GM21786 (cell line): Measurements from ENCODE around the gene TRPC4.
"Not testable (repeated sequence)": the region's sequence is repeated elsewhere in the genome, so short reads cannot be mapped to it uniquely, and the experiment has no call there.

Experiments
- ATAC-seq: cut with Tn5 transposase; IDR thresholded peaks from one replicate; pipeline ENCODE4 v1.9.1; 2021; ENCODE audit not compliant: unreplicated experiment

Gene TRPC4

DNA sequence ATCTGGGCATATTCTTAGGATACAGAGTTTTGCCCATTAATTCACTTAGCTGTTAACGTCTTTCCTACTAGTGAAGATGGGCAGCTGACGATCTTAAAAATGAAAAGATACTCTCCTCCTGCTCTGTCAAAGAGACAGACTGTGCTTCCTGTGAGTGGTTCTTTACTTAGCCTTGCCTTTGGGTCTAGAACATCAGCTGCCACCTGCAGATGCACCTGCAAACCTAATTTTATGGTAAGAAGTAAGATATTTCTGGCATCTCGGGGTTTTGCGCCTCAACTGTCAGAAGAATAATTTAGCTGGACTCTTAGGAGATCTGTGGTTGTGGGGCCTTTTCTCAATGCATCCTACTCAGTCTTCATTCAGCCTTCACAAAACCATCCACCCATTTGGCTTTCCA is 36.2 kb downstream of the TRPC4 start:
- no peak for ATAC-seq

DNA sequence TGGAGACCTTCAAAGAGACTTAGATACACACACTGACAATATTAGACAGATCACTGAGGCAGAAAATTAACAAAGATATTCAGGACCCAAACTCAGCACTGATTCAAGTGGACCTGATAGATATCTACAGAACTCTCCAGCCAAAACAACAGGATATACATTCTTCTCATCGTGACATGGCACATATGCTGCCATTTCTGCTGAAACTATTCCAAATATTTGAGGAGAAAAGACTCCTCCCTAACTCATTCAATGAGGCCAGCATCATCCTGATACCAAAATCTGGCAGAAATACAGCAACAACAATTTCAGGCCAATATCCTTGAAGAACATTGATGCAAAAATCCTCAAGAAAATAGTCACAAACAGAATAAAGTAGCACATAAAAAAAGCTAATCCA is 53.3 kb downstream of the TRPC4 start:
- no peak for ATAC-seq

DNA sequence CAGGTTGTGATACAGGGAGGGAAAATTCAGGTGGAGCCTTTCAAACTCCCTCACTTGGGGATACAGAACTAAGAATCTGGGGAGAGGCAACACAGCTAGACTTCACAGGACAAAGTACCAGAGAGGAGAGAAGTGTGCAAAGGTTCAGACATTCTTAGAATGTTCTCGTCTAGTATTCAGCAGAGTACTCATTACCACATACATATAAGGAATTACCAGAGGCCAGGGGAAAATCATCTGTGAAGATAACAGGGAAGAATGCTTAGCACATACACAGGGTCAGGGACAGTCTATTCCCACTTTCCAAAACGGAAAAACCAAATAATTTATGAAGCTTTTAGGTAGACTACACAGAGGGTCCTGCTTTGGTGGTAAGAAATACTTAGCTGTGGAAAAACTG is 58.1 kb downstream of the TRPC4 start:
- ATAC-seq = no peak

DNA sequence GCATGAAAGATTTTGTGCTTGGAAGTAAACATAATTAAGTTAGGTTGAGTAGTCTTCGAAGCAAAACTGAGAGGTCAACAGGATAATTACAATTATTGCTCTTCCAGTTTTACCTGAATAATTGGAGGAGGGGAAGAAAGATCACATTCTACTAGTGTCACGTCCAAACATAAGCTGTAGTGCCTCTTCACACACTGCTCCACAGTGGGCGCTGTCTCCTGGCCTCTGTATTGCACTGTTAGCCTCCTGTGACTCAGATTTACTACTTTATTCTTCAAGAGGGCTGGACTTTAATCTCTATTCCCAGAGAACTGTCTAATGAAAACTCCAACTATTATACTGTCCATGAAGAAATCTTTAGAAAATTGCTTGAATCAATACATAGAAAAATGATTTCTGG is 62.9 kb downstream of the TRPC4 start:
- ATAC-seq = no peak

DNA sequence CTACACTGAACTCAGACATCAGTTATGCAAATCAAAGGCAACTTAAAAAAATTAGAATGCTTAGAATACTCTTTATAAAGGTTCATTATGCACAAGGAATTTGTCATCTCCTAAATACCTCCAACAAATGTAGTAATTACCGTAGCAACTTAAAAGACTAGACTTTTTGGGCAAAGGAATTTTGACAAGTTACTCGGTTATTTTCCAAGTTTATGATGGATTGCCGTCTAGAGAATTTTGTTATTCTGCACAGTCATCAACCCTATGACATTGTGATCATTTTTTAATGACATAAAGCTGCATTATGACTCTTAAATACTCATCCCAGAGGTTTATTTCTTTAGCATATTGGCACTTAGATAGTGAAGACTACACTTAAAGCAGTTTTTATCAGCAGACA is 71.9 kb downstream of the TRPC4 start:
- ATAC-seq = no peak

DNA sequence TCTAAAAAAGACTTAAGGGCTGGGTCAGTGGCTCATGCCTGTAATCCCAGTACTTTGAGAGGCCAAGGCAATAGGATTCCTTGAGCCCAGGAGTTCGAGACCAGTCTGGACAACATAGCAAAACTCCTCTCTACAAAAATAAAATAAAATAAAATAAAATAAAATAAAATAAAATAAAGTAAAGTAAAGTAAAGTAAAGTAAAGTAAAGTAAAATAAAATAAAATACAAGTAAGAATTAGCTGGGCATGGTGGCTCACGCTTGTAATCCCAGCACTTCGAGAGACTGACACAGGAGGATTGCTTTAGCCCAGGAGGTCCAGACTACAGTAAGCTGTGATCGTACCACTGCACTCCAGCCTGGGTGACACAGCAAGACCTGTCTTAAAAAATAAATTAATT is 72.8 kb downstream of the TRPC4 start:
- ATAC-seq = not testable (repeated sequence)

DNA sequence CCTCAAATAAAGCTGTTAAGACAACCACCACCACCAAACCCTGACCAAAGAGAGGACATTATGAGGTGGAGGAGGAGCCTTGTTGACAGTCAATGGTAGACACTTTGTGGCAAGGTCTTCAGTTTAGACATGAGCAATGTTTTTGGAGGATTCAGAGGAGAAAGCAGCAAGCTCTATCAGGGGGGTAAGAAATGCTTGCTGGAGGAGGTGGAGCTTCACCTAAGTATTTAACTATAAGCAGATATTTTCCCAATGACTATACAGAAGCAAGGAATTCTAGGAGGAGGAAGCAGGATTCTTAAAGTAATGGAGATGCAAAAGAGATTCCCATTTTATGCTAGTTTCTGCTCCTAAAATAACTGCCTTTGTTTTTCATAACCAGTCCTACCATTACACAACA is 74.2 kb downstream of the TRPC4 start:
- no peak for ATAC-seq

DNA sequence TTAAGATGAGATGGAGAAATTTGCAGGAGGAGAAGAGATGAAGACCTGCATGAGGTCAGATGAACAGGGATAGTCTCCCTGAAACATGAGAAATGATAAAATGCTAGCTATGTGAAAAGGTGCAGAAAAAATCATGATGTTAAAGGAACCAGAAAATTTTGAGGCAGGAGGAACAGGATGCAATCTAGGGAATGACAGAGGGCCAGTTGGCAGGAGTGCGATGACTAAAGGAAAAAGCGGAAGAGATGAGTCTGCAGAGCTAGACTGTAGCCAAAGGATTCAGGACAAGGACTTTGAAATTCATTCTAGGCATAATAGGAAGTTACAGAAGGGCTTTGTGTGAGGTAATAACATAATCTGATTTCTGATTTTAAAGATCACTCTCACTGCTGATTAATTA is 77.9 kb downstream of the TRPC4 start:
- ATAC-seq = no peak

DNA sequence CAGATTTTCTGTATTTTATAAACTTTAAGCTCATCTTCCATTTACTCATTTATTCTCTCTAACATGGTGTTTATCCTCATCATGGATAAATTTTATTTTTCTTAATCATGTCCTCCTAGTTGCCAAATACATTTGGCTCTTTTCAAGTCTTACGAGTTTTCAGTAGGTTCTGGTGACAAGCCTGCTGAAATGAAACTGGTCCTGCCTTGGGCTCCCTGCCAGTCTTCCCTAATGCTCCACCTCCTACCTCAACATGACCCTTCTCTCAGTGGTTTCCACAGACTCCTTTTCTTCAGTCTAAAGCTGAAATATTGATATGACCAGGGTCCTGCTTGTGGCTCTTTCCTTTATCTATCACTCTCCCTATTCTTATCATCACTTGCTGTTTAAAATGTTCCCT is 81.2 kb downstream of the TRPC4 start:
- ATAC-seq = no peak

DNA sequence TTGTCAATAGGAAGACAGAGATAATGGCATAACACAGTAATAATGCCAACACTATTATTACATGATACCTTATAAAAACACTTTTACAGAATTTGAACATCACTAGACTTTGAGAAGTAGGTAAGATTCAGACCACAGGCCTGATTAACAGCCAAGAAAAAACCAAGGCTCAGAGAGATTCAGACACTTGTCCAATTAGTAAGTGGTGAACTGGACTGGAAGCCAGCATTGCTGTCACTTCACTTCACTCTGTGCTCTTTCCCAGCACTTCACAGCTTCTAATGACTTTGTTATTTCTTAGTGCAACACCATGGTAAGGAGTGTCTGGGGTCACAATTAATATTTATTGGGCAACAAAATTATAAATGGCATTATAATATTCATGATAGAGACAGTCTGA is 91.9 kb downstream of the TRPC4 start:
- ATAC-seq = no peak

DNA sequence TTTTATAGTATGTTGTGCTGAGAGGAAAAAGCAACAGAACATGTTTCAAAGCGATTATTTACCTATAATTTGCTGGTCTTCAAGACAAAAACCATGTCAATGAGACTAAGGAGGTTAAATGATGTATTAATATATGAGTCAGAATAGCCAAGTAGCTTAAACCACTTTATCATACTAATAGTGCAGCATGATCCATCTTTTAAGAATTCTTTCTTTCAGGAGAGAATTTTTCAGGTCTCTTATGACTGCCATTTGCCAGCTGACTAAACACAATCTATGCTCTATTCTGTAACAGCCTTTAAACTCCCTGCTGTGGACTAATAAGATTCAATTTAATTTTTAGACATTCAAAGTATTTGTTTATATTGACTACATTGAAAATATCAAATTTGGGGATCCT is 93.7 kb downstream of the TRPC4 start:
- no peak for ATAC-seq

DNA sequence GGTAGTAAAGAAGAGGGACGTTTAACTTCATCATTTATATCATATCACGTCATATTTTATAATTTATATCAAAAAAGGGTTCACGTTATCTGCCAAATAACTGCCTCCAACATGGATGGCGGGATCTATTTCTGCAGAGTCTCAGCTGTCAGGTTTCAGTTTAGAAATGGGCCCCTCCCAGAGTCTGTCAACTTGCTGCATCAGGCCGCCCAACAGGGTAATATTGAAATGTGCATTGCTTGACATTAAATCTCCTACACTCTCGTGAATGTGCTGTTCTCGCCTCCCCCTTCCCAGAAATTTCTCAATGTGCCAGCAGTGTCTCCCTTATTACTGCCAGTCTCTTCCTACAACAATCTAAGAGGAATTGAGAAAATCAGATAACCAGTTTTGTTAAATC is 96.9 kb downstream of the TRPC4 start:
- no peak for ATAC-seq

DNA sequence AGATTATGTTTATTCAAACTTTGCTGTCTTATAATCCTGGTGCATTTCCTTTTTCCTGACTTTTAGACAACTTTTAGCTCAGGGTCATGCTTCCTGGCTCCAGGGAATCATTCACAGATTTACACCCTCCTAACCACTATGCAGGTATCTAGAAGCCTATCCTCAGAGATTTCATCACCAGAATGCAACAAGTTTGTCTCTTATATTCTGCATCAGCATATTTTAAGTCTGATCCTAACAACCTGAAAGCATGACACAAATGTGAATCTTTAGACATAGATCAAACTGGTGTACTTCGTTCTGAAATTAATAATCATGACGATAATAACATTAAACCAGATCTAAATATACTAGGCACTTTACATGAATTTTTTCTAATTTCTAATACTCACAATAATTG is 100.0 kb downstream of the TRPC4 start:
- no peak for ATAC-seq

DNA sequence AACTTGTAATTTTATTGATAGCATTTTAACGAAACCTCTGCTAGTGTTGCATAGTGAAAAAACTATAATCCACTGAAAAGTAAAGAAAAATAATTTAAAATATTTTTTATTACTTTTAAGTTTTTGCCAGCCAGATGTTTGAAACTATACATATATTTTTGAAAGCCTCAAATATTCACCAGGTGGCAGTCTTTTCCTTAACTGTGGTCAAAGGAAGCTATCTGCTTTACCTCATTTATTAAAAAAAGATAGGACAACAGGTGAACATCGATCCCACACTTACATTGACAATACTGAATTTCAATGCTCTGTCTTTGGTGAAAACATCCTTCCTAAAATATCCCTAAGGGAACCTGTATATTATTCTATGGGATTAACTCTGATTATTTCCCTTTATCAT is 100.5 kb downstream of the TRPC4 start:
- no peak for ATAC-seq

DNA sequence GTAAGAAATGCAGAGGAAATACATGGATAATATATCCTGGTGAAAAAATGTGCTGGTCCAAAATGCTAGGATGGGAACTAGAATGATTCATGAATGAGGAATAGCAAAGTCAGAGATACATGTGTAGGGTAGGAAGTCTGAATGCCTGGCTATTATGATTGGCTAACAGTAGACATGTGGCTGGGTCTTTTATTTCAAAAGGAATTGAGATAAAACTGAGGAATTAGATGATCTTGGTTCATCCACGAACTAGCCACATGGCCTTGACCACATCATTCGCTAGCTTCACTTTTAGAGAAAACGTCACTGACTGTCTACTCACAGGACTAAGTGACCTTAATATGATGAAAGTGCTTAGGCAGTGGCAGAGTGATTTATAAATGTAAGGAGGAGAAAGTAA is 103.1 kb downstream of the TRPC4 start:
- no peak for ATAC-seq

DNA sequence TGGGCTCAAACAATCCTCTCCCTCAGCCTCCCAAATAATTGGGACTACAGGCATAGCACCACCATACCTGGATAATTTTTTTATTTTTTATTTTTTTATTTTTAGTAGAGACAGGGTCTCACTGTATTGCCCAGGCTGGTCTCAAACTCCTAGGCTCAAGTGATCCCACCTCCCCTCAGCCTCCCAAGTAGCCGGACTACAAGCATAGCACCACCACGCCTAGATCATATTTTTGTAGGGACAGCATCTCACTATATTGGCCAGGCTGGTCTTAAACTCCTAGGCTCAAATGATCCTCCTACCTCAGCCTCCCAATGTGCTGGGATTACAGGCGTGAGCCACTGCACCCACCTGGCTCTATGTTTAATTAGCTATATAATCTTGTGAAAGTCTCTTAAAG is 114.2 kb downstream of the TRPC4 start:
- ATAC-seq = no peak

DNA sequence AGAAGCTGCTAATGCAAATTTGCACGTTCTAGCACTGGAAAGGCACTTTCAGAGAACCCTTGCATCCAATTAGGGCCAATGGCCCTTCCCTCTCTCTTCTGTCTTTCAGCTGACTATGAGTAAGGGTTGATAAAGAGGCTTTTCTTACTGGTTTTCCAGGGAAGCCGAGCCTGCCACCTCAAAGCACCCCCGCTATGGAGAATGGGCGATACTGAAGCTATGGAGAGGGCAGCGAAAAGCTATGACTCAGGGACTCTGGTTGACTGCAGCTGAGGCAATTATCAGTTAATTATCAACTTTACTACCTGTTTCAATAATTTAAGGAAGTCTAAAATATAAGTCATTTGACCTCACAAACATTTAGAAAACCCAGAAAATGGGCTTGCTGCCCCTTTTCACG is 115.8 kb downstream of the TRPC4 start:
- ATAC-seq = no peak

DNA sequence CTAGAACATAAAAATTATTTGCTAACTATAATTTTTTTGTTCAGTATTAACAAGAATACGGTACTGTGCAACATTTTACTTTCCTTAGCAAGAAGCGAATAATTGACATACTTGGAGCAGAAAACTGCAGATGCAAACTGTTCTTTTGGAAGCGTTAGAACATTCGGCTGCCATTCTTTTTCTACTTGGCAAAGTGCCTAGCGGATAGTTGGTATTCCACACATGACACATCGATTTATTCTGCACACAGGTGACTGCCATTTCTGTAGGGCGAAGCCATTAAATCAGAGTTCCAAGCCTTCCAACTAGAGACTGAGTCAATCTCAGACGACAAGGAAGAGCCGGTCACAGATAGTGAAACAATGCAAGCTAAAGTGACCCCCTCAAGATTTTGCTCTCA is 117.4 kb downstream of the TRPC4 start:
- ATAC-seq = no peak

DNA sequence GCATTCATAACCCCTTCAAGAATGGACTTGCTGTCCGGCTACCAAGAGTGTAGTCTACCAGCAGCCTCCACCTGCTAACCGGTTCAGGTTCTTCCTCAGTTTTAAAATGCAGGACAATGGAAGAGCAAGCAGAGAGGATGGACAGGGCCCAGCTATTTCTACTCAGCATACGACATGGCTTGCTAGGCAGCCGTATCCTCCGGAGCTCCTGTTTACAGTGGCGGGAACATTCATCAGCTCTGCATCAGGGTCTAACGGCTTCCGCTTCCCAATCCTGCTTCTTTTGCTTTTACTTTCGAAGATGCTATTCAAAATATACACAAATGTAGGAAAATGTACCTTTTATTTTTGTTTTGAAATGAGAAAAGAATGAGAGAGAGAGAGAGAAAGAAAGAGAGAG is 118.5 kb downstream of the TRPC4 start:
- ATAC-seq = no peak

DNA sequence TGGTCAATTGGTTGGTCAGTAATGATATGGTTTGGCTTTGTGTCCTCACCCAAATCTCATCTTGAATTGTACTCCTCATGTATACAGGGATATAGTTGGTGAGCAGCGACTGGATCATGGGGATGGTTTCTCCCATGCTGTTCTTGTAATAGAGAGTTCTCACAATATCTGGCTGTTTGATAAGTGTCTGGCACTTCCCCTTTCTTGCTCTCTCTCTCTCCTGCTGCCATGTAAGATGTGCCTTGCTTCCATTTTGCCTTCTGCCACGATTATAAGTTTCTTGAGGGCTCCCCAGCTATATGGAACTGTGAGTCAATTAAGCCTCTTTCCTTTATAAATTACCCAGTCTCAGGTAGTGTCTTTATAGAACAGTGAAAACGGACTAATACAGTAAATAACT is 120.7 kb downstream of the TRPC4 start:
- no peak for ATAC-seq

DNA sequence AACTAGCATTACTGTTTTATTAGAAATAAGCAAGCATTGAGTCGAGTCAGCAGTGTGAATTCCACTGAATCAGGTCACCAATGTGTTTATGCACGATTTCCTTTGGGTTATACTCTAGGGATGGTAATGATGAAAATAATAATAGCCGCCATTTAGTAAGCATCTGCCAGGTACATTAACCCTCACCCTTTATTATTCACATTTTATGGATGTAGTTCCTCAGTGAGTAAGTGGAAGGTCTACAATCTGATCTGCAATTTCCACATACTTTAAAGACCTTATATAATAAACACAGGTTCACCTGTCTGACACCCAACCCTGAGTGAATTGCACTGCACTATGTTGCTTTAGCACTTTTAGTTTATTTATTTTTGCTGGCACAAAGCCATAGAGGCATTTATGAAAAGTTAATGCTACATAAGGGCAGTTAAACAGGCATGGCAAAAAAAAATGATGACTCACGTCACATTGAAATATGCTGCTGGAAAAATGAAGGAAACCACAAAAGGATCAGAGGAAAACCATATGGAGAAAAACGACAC is 122.4 kb downstream of the TRPC4 start:
- no peak for ATAC-seq

DNA sequence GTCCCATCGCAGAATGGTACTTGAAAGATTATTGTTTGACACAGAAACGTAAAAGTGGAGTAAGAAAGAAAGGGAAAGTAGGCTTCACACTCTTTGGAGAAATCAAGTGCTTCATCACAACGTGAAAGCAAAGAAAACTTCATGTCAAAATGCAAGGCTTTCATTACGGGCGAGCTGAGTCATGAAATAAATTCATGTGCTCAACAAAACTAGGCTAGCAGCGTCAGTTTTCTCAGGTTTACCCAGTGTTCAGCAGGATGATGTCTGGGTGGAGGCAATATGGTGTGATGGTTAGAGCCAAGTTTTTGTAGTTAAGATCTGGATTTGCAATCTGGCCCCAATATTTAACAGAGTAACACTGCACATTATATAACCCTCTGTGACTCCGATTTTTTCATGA is 128.0 kb downstream of the TRPC4 start:
- ATAC-seq = no peak

DNA sequence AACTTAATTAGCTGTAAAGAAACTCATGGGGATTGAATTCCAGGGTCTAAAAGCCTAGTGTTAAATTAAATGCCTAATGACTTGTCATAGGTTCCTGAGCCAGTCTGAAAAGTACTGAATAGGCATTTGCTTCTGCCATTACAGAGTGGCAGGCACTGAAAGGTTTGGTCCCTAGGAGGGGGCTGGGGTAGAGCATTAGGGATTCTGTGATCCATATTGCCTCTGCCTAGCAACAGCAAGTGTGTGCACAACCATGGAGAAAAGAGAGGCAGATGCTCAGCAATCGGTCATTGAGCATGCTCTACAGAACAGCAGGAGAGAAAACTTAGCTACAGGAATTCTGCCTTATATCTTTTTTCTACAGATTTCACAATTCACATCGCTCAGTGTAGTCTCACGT is 133.5 kb downstream of the TRPC4 start:
- ATAC-seq = no peak

DNA sequence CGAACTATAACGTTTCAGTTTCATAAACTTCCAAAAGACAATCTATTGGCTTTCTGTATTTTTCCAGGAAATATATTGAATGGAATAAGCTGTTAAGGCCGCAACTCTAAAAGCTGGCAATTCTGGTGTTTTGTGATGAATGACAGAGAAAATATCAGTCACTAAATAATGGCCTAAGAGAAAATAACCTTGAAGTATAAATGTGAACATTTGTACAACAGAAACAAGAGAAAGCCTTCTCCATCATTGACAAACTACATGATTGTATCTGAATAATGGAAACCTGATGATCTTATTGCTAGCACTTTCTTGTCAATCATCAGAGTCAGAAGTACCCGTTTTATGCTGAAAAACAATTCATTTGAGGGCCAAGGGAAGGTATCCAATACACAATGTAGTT is 134.3 kb downstream of the TRPC4 start:
- no peak for ATAC-seq
